Fibroblast of villous mesenchyme (primary cell): ENCODE data around the gene DDX60. TPM values are rescaled to one million over a fixed set of nuclear protein-coding genes. Genes with fewer than 3 reads are reported as not detected.

Source experiments
- DNase-seq: peaks from one replicate; pipeline ENCODE4 v3.0.0-alpha.2; 2010; ENCODE audit warnings: low read depth
- H3K4me3 ChIP-seq: 2 replicates; pipeline ENCODE4 v1.5.1; 2011; ENCODE audit warnings: low read depth, mild to moderate bottlenecking, low read length
- CTCF ChIP-seq: IDR thresholded peaks from 2 replicates; pipeline ENCODE4 v1.5.1; 2012; ENCODE audit warnings: low read depth, mild to moderate bottlenecking, low read length; ENCODE audit not compliant: insufficient read depth
- total RNA-seq: library from RNA; depleted of rRNA; stranded (reverse); fragments of >200 nt; gene quantifications from 2 replicates; pipeline ENCODE4 v1.2.3, GENCODE V29; 2012

DDX60 gene
- total RNA-seq, 1 donor: 19.0 TPM

- no peak for TF ChIP-seq CTCF
- H3K4me3 ChIP-seq: no peak overlapping the region
- DNase-seq: no peak
These were observed 44.7 kb downstream of the DDX60 start for GRCh38 chr4:168273838-168274237.

- no peak for DNase-seq
- no peak for TF ChIP-seq CTCF
- no peak overlapping the region for H3K4me3 ChIP-seq
These were observed 46.1 kb downstream of the DDX60 start for GRCh38 chr4:168272488-168272887.

- TF ChIP-seq CTCF: no peak
- no peak for DNase-seq
These were observed 48.7 kb downstream of the DDX60 start for GRCh38 chr4:168269896-168270295.

GRCh38 chr4:168265327-168265726 lies 53.2 kb downstream of the DDX60 start:
- no peak for DNase-seq
- no peak for TF ChIP-seq CTCF

More at GRCh38 chr4:168269896-168270295, 48.7 kb downstream of the DDX60 start:
- no peak overlapping the region for H3K4me3 ChIP-seq

GRCh38 chr4:168264903-168265302 lies 53.6 kb downstream of the DDX60 start:
- DNase-seq: no peak
- no peak for TF ChIP-seq CTCF
- H3K4me3 ChIP-seq: no peak overlapping the region

More at GRCh38 chr4:168265327-168265726, 53.2 kb downstream of the DDX60 start:
- H3K4me3 ChIP-seq: no peak overlapping the region

- no peak overlapping the region for H3K4me3 ChIP-seq
- DNase-seq: no peak
- TF ChIP-seq CTCF: no peak
These were observed 55.5 kb downstream of the DDX60 start for GRCh38 chr4:168263039-168263438.

GRCh38 chr4:168259096-168259495 lies 59.5 kb downstream of the DDX60 start:
- TF ChIP-seq CTCF: no peak
- DNase-seq: no peak
- H3K4me3 ChIP-seq: no peak overlapping the region
